Fibroblast of lung (primary cell): ENCODE data around the gene TAGLN2. TPM values are rescaled to one million over a fixed set of nuclear protein-coding genes. Genes with fewer than 3 reads are reported as not detected.
"Not testable (repeated sequence)": the region's sequence is repeated elsewhere in the genome, so short reads cannot be mapped to it uniquely, and the experiment has no call there.

Experiments used
- DNase-seq, 2 donors: peaks; one replicate each; pipeline versions ENCODE4 v3.0.0 to v3.0.0-alpha.2; 2010; ENCODE audit warnings: low read depth in 2 of 2
- H2AFZ ChIP-seq: 2 replicates; pipeline ENCODE4 v1.5.1; 2012; ENCODE audit warnings: low read length, control low read depth, inconsistent platforms
- H3K27ac ChIP-seq: 2 replicates; pipeline ENCODE4 v1.5.1; 2011; ENCODE audit warnings: low read length, control low read depth; ENCODE audit not compliant: insufficient read depth
- H3K27me3 ChIP-seq: 2 replicates; pipeline ENCODE4 v1.5.1; 2011; ENCODE audit warnings: mild to moderate bottlenecking, low read length; ENCODE audit not compliant: control insufficient read depth, insufficient read depth
- H3K36me3 ChIP-seq: 2 replicates; pipeline ENCODE4 v1.5.1; 2011; ENCODE audit warnings: low read length; ENCODE audit not compliant: control insufficient read depth, insufficient read depth
- H3K4me1 ChIP-seq: 2 replicates; pipeline ENCODE4 v1.5.1; 2011; ENCODE audit warnings: low read length; ENCODE audit not compliant: control insufficient read depth, insufficient read depth; ENCODE audit errors: extremely low read depth
- H3K4me2 ChIP-seq: 2 replicates; pipeline ENCODE4 v1.5.1; 2011; ENCODE audit warnings: low read length, control low read depth; ENCODE audit not compliant: insufficient read depth; ENCODE audit errors: extremely low read depth
- H3K4me3 ChIP-seq, 4 experiments: fragments of 200-600 bp in 1 of 4; sonication (generic) in 1 of 4; replicated peaks in 1 of 4; 2 replicates each; pipeline ENCODE4 v1.5.1; 2011 to 2016; ENCODE audit warnings: low read length in 4 of 4, low read depth in 3 of 4, mild to moderate bottlenecking in 3 of 4, control low read depth in 2 of 4, inconsistent platforms in 1 of 4, mixed read lengths in 1 of 4; ENCODE audit not compliant: insufficient read depth in 1 of 4; ENCODE audit errors: control extremely low read depth in 1 of 4
- H3K79me2 ChIP-seq: 2 replicates; pipeline ENCODE4 v1.5.1; 2012; ENCODE audit warnings: mild to moderate bottlenecking, low read length, inconsistent platforms; ENCODE audit not compliant: control insufficient read depth, insufficient read depth
- H3K9ac ChIP-seq: 2 replicates; pipeline ENCODE4 v1.5.1; 2011; ENCODE audit warnings: mild to moderate bottlenecking, low read length, control low read depth; ENCODE audit not compliant: insufficient read depth
- H3K9me3 ChIP-seq: 2 replicates; pipeline ENCODE4 v1.5.1; 2012; ENCODE audit warnings: low read depth, low read length; ENCODE audit not compliant: control insufficient read depth, insufficient read depth
- H4K20me1 ChIP-seq: 2 replicates; pipeline ENCODE4 v1.5.1; 2011; ENCODE audit warnings: low read length; ENCODE audit not compliant: control insufficient read depth, insufficient read depth; ENCODE audit errors: extremely low read depth
- EZH2 ChIP-seq: IDR thresholded peaks from 2 replicates; pipeline ENCODE4 v1.5.1; 2012; ENCODE audit warnings: low read length, control low read depth, mild to moderate bottlenecking; ENCODE audit errors: missing control alignments
- polyA plus RNA-seq, 2 donors: library from polyadenylated mRNA; depleted of rRNA in 1 of 2; stranded (reverse) in 1 of 2; unstranded in 1 of 2; fragments of >200 nt; gene quantifications; 2 replicates each; pipeline ENCODE4 v1.2.1, GENCODE V29; 2011 to 2012; ENCODE audit warnings: missing spikeins in 1 of 2
- total RNA-seq: library from RNA; depleted of rRNA; stranded (reverse); fragments of >200 nt; gene quantifications from 2 replicates; pipeline ENCODE4 v1.2.1, GENCODE V29; 2014
- TF ChIP-seq, protein P1 (sequence below), 2 donors: IDR thresholded peaks in 1 of 2; conservative IDR thresholded peaks in 1 of 2; 1 replicate in 1 of 2; 2 replicates in 1 of 2; pipeline ENCODE4 v1.5.1; 2011 to 2012; ENCODE audit warnings: low read length in 2 of 2, control low read depth in 1 of 2, inconsistent platforms in 1 of 2, low read depth in 1 of 2, mild to moderate bottlenecking in 1 of 2

The TAGLN2 gene
- total and polyA plus RNA-seq, 2 donors (not counting 1 experiment from before 2014, with no cell fraction given): 300 to 718 TPM

DNA sequence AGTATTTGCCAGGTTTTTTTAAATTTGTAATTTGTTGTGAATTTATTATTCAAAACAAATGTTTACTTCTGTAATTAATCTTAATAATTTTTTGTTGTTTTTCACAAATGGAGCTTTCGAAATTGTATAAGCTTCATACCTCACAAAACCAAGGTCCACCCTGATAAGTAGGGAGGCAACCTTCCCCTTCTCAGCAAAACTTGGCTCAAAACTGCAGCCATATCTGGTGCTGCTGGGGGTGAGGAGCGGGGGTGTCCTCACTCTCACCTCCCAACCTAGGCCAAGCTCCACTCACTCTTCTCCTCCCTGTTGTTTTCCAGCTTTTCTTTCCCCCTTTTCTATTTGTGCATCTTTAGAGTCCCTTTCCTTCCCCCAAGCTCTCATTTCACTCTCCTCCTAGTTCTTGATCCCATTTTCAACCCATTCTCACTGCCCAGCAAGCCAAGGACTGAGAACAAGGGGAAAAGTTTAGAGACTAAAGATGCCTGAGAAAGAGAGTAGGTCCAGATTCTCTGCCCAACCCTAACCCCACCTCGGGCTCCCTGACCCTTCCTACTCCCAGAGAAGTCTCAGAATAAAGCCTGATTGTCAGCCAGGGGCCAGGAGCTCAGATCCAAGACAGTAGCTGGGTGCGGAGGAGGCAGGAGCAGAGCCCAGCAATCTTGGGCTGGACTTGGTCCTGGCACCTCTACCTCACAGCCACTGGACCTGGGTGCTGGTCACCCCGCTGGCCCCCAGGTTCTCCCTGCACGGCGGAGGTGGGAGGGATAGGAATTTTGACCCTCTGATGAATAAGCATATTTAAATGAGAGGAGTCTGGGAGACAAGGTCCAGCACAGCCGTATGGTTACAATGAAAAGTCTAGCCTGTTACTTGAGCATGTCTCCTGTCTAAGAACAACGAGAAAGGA is 17.0 kb downstream of the TAGLN2 start:
- TF ChIP-seq, protein P1, sequence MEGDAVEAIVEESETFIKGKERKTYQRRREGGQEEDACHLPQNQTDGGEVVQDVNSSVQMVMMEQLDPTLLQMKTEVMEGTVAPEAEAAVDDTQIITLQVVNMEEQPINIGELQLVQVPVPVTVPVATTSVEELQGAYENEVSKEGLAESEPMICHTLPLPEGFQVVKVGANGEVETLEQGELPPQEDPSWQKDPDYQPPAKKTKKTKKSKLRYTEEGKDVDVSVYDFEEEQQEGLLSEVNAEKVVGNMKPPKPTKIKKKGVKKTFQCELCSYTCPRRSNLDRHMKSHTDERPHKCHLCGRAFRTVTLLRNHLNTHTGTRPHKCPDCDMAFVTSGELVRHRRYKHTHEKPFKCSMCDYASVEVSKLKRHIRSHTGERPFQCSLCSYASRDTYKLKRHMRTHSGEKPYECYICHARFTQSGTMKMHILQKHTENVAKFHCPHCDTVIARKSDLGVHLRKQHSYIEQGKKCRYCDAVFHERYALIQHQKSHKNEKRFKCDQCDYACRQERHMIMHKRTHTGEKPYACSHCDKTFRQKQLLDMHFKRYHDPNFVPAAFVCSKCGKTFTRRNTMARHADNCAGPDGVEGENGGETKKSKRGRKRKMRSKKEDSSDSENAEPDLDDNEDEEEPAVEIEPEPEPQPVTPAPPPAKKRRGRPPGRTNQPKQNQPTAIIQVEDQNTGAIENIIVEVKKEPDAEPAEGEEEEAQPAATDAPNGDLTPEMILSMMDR (conservative IDR thresholded peaks at IDR 0.05 in 1 of 2, IDR thresholded peaks at IDR 0.05 in 1 of 2; ENCODE audit: low read depth in 1 of 2, low read length in 2 of 2): no peak
- TF ChIP-seq EZH2: no peak
- Histone ChIP-seq H3K27ac (no peak overlapping the region), H2AFZ (no peak overlapping the region), H3K9me3 (no peaks in the 10 kb centered on the region), H3K4me2 (no peak overlapping the region), H3K9ac (no peak overlapping the region), H3K4me1 (peaks cover 23% of the 10 kb centered on the region), H3K36me3 (no peaks in the 10 kb centered on the region), H3K4me3 (no peak overlapping the region), H4K20me1 (no peaks in the 10 kb centered on the region), H3K27me3 (no peaks in the 10 kb centered on the region), H3K79me2 (no peaks in the 10 kb centered on the region)
- DNase-seq: no peak

DNA sequence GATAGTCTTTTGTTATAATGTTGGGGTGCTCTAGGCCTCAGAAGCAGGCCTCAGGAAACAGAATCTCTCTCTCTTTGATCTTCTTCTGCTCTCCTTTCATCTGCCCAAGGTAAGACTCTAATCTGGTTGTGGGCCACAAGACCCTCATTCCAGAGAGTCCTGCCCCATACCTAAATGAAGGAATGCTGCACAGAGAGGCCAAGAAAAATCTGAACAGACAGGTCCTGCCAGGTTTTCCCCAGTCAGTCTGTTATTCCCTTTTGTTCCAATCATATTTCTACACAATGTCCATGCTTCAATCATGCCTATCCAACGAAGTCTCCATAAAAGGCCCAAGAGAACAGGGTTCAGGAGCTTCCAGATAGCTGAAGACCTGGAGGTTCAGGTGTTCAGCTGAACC is 18.3 kb downstream of the TAGLN2 start:
- no peak overlapping the region for H3K27ac ChIP-seq
- no peak overlapping the region for H3K9ac ChIP-seq
- DNase-seq: no peak
- H3K4me1 ChIP-seq: peaks cover 14% of the 10 kb centered on the region
- H3K4me3 ChIP-seq: no peak overlapping the region
- no peaks in the 10 kb centered on the region for H3K36me3 ChIP-seq
- H3K4me2 ChIP-seq: no peak overlapping the region
- no peak overlapping the region for H2AFZ ChIP-seq
- H4K20me1 ChIP-seq: no peaks in the 10 kb centered on the region
- TF ChIP-seq, protein P1 (conservative IDR thresholded peaks at IDR 0.05 in 1 of 2, IDR thresholded peaks at IDR 0.05 in 1 of 2; ENCODE audit: low read depth in 1 of 2, low read length in 2 of 2): no peak
- TF ChIP-seq EZH2: no peak
- no peaks in the 10 kb centered on the region for H3K79me2 ChIP-seq
- no peaks in the 10 kb centered on the region for H3K9me3 ChIP-seq
- H3K27me3 ChIP-seq: no peaks in the 10 kb centered on the region

DNA sequence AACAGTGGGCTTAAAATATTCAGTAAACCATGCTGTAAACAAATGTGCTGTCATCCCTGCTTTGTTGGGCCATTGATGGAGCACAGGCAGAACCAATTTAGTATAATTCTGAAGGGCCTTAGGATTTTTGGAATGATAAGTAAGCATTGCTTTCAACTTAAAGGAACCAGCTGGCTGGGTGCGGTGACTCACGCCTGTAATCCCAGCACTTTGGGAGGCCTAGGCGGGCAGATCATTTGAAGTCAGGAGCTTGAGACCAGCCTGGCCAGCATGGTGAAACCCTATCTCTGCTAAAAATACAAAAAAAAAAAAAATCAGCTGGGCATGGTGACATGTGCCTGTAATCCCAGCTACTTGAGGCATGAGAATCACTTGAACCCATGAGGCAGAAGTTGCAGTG is 21.3 kb downstream of the TAGLN2 start:
- not testable (repeated sequence) for H3K4me1 ChIP-seq, H3K27ac ChIP-seq, H3K4me2 ChIP-seq, H4K20me1 ChIP-seq, H3K9me3 ChIP-seq, H3K36me3 ChIP-seq, H3K4me3 ChIP-seq, H3K27me3 ChIP-seq, H3K79me2 ChIP-seq, DNase-seq, H2AFZ ChIP-seq, H3K9ac ChIP-seq
